Head of caudate nucleus (tissue), 42 donors: ENCODE data around the gene CUL5.
A peak's percentile ranks its signal among the peaks of the same experiment; 100 is the strongest.
"Not testable (repeated sequence)": the region's sequence is repeated elsewhere in the genome, so short reads cannot be mapped to it uniquely, and the experiment has no call there.

ENCODE experiments used
- DNase-seq, 42 donors: peaks; one replicate each; pipeline versions ENCODE4 v3.0.0 to v3.0.0-alpha.2; 2020 to 2021; ENCODE audit warnings: mixed read lengths in 7 of 42
- intact Hi-C: fragments of 100-400 bp; cut with DNase I; formaldehyde crosslinking; loops from one replicate; pipeline ENCODE4 v1.15.0; 2022

The CUL5 gene

GRCh38 chr11:108093128-108093904, 84.6 kb downstream of the CUL5 start:
- no peak for DNase-seq
- intact Hi-C loops: no loop called here

DNA sequence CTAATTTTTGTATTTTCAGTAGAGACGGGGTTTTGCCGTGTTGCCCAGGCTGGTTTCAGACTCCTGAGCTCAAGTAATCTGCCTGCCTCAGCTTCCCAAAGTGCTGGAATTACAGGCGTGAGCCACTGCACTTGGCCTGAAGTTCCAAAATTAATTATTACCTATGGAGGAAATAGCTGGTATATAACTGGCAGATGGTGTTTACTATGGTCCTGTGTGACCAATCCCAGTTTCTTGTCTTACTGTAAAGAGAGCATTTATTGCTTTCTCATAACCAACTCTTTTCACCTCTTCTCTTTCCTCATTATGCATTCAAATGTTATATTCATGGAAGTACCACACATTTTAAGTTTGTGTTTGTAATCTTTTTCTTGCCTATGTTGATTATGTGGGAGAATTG, 88.5 kb downstream of the CUL5 start:
- intact Hi-C loops: no loop called here
- DNase-seq: no peak

DNA sequence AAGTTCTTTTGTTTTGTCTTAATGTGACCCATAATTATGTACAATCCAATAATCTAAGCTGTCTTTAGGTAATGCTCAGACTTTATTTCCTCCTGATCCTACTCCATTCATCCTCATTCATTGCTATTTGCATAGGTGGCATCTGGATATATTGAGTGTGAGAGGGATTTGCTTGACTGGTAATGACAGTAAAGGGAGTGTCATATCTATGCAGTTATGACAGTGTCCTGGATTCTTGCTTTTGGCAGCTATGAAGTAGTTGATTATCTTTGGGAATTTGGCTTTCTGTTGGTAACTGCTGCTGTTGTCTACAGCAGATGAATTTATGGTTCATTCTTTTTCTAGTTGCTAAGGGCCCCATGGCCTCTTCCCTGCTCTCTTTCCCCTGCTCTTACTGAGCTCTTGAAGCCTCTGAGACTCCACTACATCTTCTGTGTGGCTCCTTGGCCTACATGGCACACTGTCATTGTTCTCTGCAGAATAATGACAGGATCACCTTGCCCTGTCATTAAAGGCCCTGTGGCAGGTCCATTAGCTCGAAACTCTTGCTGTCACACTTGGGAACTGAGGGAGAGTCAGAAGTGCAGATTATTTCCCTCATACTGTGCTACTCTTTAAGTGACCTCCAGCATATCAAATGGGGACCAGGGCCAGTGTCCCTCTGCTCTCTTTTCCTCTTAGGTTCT, 92.5 kb downstream of the CUL5 start:
- no peak for DNase-seq
- intact Hi-C loops: no loop called here

GRCh38 chr11:108111126-108111525, 102.4 kb downstream of the CUL5 start:
- DNase-seq: no peak
- intact Hi-C loops: no loop called here

GRCh38 chr11:108112057-108112456, 103.4 kb downstream of the CUL5 start:
- intact Hi-C loops: no loop called here
- DNase-seq: no peak

- peak in 41 of 42 donors; percentile 52 to 92 (median 77) for DNase-seq
- intact Hi-C loops: no loop called here
Observed at GRCh38 chr11:108115500-108116140, 106.9 kb downstream of the CUL5 start.

DNA sequence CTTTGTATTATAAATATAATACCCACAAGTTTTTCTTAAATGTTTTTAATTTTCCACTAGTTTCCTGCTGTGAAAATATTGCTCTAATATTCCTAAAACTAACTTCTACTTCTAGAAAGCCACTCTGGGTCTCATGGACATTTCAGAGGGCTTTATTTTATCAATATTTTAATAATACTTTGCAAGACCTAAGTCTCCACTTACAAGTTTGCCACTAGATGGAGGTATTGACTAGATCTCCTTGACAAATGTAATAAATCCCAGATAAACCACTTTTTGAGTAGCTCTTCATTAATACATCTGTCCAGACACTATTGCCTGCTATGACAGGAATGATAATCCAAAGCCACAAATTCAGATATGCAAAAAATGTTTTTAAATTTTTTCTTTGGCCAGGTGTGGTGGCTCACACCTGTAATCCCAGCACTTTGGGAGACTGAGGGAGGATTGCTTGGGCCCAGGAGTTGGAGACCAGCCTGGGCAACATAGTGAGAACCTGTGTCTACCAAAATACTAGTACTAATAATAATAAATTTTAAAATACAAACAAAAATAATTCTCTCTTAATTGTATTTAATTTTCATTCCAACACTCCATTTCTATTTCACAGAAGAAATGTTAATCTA, 109.2 kb downstream of the CUL5 start:
- intact Hi-C loops: no loop called here
- DNase-seq: no peak

DNA sequence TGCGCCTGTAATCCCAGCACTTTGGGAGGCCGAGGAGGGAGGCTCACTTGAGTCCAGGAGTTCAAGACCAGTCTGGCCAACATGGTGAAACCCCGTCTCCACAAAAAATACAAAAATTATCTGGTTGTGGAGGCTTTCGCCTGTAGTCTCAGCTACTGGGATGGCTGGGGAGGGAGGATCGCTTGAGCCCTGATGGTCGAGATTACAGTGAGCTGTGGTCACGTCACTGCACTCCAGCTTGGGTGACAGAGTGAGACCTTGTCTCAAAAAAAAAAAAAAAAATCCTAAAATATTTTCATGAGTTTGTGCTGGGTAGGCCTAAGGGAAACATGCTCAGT, 112.2 kb downstream of the CUL5 start:
- intact Hi-C loops: loop anchor here (5.0 to 10.0 kb wide), 2 partner anchors 104 to 541 kb away; partner anchors contain the start of genes ATM and NPAT
- DNase-seq: not testable (repeated sequence)

DNA sequence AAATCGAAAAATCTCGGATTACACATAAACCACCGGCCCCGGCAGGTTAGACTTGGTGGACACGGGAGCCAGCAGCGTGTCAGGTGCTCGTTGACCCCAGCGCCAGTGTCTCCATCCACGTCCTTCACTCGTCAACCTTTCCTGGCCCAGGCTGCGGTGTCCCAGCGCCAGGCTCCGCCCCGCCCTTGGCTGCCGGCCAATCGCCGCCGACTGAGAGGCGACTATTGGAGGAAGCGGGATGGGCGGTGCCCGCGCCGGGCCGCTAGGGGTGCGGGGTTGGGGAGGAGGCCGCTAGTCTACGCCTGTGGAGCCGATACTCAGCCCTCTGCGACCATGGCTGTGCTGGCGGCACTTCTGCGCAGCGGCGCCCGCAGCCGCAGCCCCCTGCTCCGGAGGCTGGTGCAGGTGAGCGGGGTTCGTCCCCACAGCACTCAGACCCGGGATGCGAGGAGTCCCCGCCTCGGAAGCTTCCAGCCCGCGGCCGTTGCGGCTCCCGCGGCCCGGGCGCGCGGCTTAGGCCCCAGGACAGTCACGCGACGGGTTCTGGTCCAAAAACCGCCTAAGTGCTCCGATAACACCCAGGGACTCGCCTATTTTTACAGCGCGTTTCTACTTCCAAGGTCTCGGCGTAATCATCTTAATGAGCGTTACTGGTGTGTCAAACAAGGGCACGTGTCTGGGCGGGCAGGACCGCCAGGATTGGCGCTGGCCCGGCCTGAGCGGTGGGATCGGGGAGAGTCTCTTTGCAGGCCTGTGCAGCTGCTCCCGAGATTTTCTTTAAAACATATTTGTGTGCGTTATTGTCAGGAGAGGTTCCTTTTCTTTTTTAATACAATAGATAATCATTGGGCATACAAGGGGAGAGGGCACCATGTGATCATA, 112.8 kb downstream of the CUL5 start, which contains the start of gene ACAT1:
Gene ACAT1, plus strand, starts transcription at position 294 of the 882 bp plus-strand sequence. Its CDS starts 40 bp downstream, at position 334.
- intact Hi-C loops: loop anchor here (5.0 to 10.0 kb wide), 2 partner anchors 103 to 541 kb away; partner anchors contain the start of genes ATM and NPAT
- DNase-seq: peak; percentile 90 to 99 (median 97)

DNA sequence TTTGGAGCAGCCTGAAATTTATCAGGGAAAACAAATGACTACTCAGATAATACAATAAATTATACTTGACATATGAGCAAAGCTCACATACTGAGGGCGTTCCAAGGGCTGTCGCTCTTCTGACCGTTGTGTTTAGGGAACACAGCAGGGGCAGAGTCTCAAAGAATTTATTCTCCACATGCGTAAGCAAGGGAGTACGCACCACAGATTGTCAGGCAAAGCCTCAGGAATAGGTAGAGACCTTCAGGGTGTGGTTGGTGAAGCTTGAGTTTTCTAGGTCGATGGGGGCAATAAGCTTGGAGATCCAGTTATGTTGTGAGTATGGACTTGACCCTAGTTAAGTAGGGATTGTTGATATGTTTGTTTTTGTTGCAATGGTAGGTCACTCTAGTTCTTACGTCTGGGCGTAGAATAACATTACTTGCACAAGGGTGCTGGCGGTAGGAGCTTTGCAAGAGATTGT, 113.5 kb downstream of the CUL5 start:
- intact Hi-C loops: loop anchor here (5.0 to 10.0 kb wide), 2 partner anchors 103 to 540 kb away; partner anchors contain the start of genes ATM and NPAT
- DNase-seq: peak in 5 of 42 donors; percentile 8 to 33 (median 26)

DNA sequence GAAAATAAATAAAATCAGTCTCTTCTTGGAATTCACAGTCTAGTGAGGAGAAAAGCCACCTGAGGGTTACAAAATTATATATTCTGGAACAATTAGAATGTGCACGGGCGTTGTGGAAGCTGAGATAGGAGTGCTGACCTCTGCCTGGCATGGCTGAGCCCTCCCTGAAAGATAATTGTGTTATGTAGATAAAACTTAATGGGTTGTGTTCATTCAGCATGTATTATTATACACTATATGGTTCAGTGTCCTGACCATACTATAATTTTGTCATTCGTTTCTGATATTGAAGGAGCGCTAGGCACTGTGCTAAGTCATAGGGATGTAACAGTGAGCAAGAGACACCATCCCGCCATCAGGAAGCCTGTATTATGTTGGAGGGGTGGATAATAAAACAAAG, 116.4 kb downstream of the CUL5 start:
- intact Hi-C loops: loop anchor here (10.0 kb wide), 1 partner anchor 100 kb away; the partner anchor contains the start of genes ATM and NPAT
- no peak for DNase-seq

DNA sequence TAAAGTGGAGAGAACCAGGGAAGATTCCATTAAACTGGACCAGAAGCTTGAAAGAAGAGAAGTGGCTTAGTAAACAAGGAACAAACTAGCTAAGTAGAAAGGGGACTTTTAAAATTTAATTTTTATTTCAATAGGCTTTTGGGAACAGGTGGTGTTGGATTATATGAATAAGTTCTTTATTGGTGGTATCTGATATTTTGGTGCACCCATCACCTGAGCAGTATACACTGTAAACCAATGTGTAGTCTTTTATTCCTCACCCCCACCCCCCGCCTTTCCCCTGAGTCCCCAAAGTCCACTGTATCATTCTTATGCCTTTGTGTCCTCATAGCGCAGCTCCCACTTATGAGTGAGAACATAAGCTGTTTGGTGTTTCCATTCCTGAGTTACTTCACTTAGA, 120.1 kb downstream of the CUL5 start:
- DNase-seq: no peak
- intact Hi-C loops: loop anchor here (10.0 kb wide), 1 partner anchor 96 kb away; the partner anchor contains the start of genes ATM and NPAT

DNA sequence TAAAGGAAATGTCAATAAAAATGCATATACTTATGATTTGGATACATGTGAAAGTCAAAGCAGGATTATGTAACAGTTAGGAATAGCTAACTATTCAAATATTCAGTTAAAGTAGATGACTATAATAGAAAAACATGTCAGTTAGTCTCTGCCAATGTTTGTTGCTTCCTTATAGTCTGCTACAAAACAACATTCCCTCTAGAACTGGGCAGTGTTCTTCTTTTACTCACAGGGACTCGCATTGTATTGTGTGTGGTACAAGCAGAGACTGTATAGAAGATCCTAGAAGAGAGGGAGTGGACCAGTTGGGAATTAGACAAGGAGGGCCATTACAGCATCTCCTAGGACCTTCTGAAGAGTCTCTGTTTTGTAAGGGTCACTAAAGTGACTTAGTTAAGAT, 123.3 kb downstream of the CUL5 start:
- DNase-seq: no peak
- intact Hi-C loops: no loop called here

- DNase-seq, intact Hi-C loops: not testable (repeated sequence)
Observed at GRCh38 chr11:108132993-108133538, 124.4 kb downstream of the CUL5 start.

DNA sequence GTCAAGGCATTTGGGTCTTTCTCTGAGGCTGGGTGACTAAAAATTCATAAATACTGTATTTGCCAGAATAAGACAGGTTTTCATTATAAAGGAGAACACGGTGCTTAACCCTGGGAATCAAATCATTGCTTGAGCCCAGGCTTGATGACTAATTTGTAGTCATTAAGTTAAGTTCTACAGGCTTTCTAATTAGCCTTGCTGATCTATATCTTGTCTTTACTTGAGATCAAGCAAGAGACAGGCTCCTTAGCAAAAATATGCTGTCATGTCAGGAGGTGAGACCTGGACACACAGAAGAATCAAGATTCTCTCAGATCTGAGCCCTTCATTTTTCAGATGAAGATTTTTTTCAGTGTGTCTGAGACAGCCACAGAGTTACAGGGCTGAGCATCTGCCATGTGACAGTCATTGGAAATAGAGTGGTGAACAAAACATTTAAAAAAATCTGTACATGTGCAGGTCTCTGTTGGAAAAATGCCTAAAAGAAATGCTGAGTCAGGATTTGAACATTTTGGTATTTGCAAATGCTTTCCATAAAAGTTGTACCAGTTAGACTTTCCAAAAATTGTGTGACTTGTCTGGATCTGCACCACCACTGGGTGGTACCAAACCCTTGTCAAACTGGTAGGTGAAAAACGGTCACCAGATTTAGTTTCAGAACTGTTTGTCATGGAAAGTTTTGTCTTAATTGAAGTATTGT, 127.3 kb downstream of the CUL5 start:
- intact Hi-C loops: no loop called here
- no peak for DNase-seq

DNA sequence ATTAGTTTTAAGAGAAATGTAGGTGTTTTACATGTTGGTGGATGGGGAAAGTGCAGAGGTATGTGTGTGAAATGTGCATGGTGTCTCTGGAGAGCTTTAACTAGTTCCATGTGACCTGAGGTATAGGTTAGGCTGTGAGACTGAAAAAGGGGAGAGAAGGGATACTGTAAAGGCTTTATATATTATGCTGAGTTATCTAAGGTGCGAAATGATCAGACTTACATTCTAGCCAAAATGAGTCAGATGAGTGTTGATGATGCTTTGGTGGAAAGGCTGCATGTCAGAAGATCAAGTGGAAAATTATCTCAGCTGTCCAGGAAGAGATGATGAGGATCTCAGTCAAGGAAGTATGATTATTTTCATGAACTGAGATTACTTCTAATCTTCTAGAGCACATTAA, 128.5 kb downstream of the CUL5 start:
- DNase-seq: no peak
- intact Hi-C loops: no loop called here

- intact Hi-C loops: no loop called here
- DNase-seq: no peak
Observed at GRCh38 chr11:108142304-108142703, 133.6 kb downstream of the CUL5 start.
